ENCODE results near the gene STK38.

GRCh38 chr6:36489426-36489825 is 57.9 kb downstream of the STK38 start:
- TF ChIP-seq CTCF (IDR thresholded peaks at IDR 0.05; ENCODE audit: low read depth, low read length, missing input control) (no peak), GABPA (IDR thresholded peaks at IDR 0.05 in 1 of 2, conservative IDR thresholded peaks at IDR 0.05 in 1 of 2) (no peak), TAF1 (conservative IDR thresholded peaks at IDR 0.05) (no peak), JUND (IDR thresholded peaks at IDR 0.05) (no peak), ATF3 (IDR thresholded peaks at IDR 0.05) (no peak), HNF4A (conservative IDR thresholded peaks at IDR 0.05) (no peak), RAD21 (IDR thresholded peaks at IDR 0.05) (no peak), EGR1 (IDR thresholded peaks at IDR 0.05; ENCODE audit: low read depth in 2 of 2) (no peak), ZBTB33 (IDR thresholded peaks at IDR 0.05) (no peak), YY1 (IDR thresholded peaks at IDR 0.05) (no peak), HNF4G (IDR thresholded peaks at IDR 0.05) (no peak), NR2F2 (IDR thresholded peaks at IDR 0.05) (no peak)
- TF ChIP-seq, protein P1, sequence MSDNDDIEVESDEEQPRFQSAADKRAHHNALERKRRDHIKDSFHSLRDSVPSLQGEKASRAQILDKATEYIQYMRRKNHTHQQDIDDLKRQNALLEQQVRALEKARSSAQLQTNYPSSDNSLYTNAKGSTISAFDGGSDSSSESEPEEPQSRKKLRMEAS (IDR thresholded peaks at IDR 0.05) = no peak
- TF ChIP-seq, protein P2, sequence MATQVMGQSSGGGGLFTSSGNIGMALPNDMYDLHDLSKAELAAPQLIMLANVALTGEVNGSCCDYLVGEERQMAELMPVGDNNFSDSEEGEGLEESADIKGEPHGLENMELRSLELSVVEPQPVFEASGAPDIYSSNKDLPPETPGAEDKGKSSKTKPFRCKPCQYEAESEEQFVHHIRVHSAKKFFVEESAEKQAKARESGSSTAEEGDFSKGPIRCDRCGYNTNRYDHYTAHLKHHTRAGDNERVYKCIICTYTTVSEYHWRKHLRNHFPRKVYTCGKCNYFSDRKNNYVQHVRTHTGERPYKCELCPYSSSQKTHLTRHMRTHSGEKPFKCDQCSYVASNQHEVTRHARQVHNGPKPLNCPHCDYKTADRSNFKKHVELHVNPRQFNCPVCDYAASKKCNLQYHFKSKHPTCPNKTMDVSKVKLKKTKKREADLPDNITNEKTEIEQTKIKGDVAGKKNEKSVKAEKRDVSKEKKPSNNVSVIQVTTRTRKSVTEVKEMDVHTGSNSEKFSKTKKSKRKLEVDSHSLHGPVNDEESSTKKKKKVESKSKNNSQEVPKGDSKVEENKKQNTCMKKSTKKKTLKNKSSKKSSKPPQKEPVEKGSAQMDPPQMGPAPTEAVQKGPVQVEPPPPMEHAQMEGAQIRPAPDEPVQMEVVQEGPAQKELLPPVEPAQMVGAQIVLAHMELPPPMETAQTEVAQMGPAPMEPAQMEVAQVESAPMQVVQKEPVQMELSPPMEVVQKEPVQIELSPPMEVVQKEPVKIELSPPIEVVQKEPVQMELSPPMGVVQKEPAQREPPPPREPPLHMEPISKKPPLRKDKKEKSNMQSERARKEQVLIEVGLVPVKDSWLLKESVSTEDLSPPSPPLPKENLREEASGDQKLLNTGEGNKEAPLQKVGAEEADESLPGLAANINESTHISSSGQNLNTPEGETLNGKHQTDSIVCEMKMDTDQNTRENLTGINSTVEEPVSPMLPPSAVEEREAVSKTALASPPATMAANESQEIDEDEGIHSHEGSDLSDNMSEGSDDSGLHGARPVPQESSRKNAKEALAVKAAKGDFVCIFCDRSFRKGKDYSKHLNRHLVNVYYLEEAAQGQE (IDR thresholded peaks at IDR 0.05) = no peak

Data from liver (tissue), 3 donors.